Daoy (cell line): ENCODE measurements around the gene VLDLR. TPM values are rescaled to one million over a fixed set of nuclear protein-coding genes. Genes with fewer than 3 reads are reported as not detected.

Experiments
- DNase-seq: peaks from one replicate; pipeline ENCODE4 v3.0.0-alpha.2; 2015; ENCODE audit warnings: low read depth
- total RNA-seq: library from RNA; depleted of rRNA; stranded (reverse); fragments of >200 nt; shearing (Covaris generic); gene quantifications from 2 replicates; pipeline ENCODE4 v1.2.3, GENCODE V29; 2014; rRNA removed

The VLDLR gene
- total RNA-seq, result 9.5 and 14.8 TPM in 2 replicates

GRCh38 chr9:2621722-2622460 lies at the start of gene VLDLR:
TSS of gene VLDLR (plus strand) at chr9:2621787. CDS start at chr9:2622190, 403 bp downstream.
- DNase-seq, result peak; percentile 73

- DNase-seq, result peak; percentile 32
These were observed 47.4 kb upstream of the VLDLR start for GRCh38 chr9:2574203-2574602.

GRCh38 chr9:2576631-2577030 lies 45.0 kb upstream of the VLDLR start:
- DNase-seq, result no peak

GRCh38 chr9:2583308-2584013 lies 38.1 kb upstream of the VLDLR start:
- peak; percentile 79 for DNase-seq

GRCh38 chr9:2591967-2592366 lies 29.6 kb upstream of the VLDLR start:
- DNase-seq, result no peak

GRCh38 chr9:2593744-2594143 lies 27.8 kb upstream of the VLDLR start:
- DNase-seq, result no peak

- no peak for DNase-seq
These were observed 25.6 kb upstream of the VLDLR start for GRCh38 chr9:2595973-2596372.

GRCh38 chr9:2597483-2597882 lies 24.1 kb upstream of the VLDLR start:
- DNase-seq, result peak; percentile 12

- DNase-seq, result no peak
These were observed 21.7 kb upstream of the VLDLR start for GRCh38 chr9:2599896-2600295.

GRCh38 chr9:2600307-2600706 lies 21.3 kb upstream of the VLDLR start:
- no peak for DNase-seq

- DNase-seq, result no peak
These were observed 19.7 kb upstream of the VLDLR start for GRCh38 chr9:2601785-2602378.

GRCh38 chr9:2602704-2603116 lies 18.9 kb upstream of the VLDLR start:
- no peak for DNase-seq

- no peak for DNase-seq
These were observed 18.0 kb upstream of the VLDLR start for GRCh38 chr9:2603621-2604020.

- DNase-seq, result no peak
These were observed 16.3 kb upstream of the VLDLR start for GRCh38 chr9:2605246-2605645.

GRCh38 chr9:2608276-2608675 lies 13.3 kb upstream of the VLDLR start:
- DNase-seq, result no peak

GRCh38 chr9:2610985-2611384 lies 10.6 kb upstream of the VLDLR start:
- no peak for DNase-seq

- no peak for DNase-seq
These were observed 9.6 kb upstream of the VLDLR start for GRCh38 chr9:2611961-2612360.

- no peak for DNase-seq
These were observed 7.8 kb upstream of the VLDLR start for GRCh38 chr9:2613730-2614271.

GRCh38 chr9:2615497-2615896 lies 6.1 kb upstream of the VLDLR start:
- no peak for DNase-seq

GRCh38 chr9:2616692-2617377 lies 4.8 kb upstream of the VLDLR start:
- no peak for DNase-seq

GRCh38 chr9:2618289-2618688 lies 3.3 kb upstream of the VLDLR start:
- DNase-seq, result no peak
